Heart right ventricle (tissue), 16 donors: Measurements from ENCODE around the gene DOCK4. TPM values are rescaled to one million over a fixed set of nuclear protein-coding genes. Genes with fewer than 3 reads are reported as not detected.

Experiments used
- ATAC-seq, 8 donors: fragments of 200-7000 bp; cut with Tn5 transposase; one replicate each; pipeline ENCODE4 v1.9.1; 2020; ENCODE audit warnings: mild to moderate bottlenecking in 8 of 8, moderate library complexity in 8 of 8, moderate number of reproducible peaks in 1 of 8
- DNase-seq, 2 donors: peaks; one replicate each; pipeline ENCODE4 v3.0.0-alpha.2; 2020
- H3K27ac ChIP-seq, 10 donors: fragments of 200-600 bp; sonication (generic) in 2 of 10; one replicate each; pipeline versions ENCODE4 v1.5.0 to v1.8.0; 2020 to 2022; ENCODE audit warnings: mild to moderate bottlenecking in 3 of 10
- H3K27me3 ChIP-seq, 7 donors: fragments of 200-600 bp; one replicate each; pipeline ENCODE4 v1.8.0; 2021 to 2022; ENCODE audit warnings: mild to moderate bottlenecking in 2 of 7
- H3K36me3 ChIP-seq, 9 donors: fragments of 200-600 bp; sonication (generic) in 1 of 9; one replicate each; pipeline versions ENCODE4 v1.5.0 to v1.8.0; 2020 to 2022; ENCODE audit warnings: mild to moderate bottlenecking in 2 of 9
- H3K4me1 ChIP-seq, 9 donors: fragments of 200-600 bp; sonication (generic) in 1 of 9; one replicate each; pipeline versions ENCODE4 v1.5.0 to v1.8.0; 2020 to 2022; ENCODE audit warnings: mild to moderate bottlenecking in 4 of 9
- H3K4me3 ChIP-seq, 10 donors: fragments of 200-600 bp; sonication (generic) in 2 of 10; one replicate each; pipeline versions ENCODE4 v1.5.0 to v1.8.0; 2020 to 2022; ENCODE audit warnings: mild to moderate bottlenecking in 7 of 10, moderate library complexity in 2 of 10
- H3K9me3 ChIP-seq, 11 donors: fragments of 200-600 bp in 10 of 11; sonication (generic) in 2 of 11; one replicate each; pipeline versions ENCODE4 v1.5.0 to v1.8.0; 2013 to 2022; ENCODE audit warnings: mild to moderate bottlenecking in 2 of 11, control low read depth in 1 of 11, moderate library complexity in 1 of 11
- CTCF ChIP-seq, 9 donors: fragments of 200-600 bp; sonication (generic) in 2 of 9; IDR thresholded peaks; one replicate each; pipeline versions ENCODE4 v1.5.0 to v1.8.0; 2021 to 2022; ENCODE audit warnings: antibody characterized with exemption in 9 of 9, mild to moderate bottlenecking in 5 of 9, moderate library complexity in 1 of 9
- WGBS, 2 donors: extraction: QIAGEN DNeasy Blood & Tissue Kit; methylation state at CpG; one replicate each; pipeline ENCODE4 v1.1.7; 2013; ENCODE audit warnings: inconsistent platforms in 1 of 2; 5-methylcytosine and 5-hydroxymethylcytosine counted together
- intact Hi-C, 10 donors: fragments of 100-400 bp; cut with DNase I; formaldehyde crosslinking; loops; one replicate each; pipeline versions ENCODE4 v1.11.1 to v1.14.2; 2022
- polyA plus RNA-seq, 2 donors: library from polyadenylated mRNA; stranded (reverse); fragments of 200-250 nt; gene quantifications; one replicate each; pipeline ENCODE4 v1.2.3, GENCODE V29; 2013
- total RNA-seq, 10 donors: library from RNA; stranded (reverse); fragmentation: NEBNext Ultra II Directional in 3 of 10; extraction: Animal tissue kit (Norgen Biotek cat#: 25700) in 3 of 10; gene quantifications; one replicate each; pipeline versions ENCODE4 v1.2.1 to v1.2.4, GENCODE V29; 2021 to 2023
- donor health status: Arrhythmogenic right ventricular cardiomyopathy.
- donor health status: ischemic (EF 13 %, LVEDD 7.1; RV severe dilation, severe dysfunction).
- donor health status: healthy with polysubstance abuse.
- donor health status: DM: no; HTN: yes; CAD: no.
- donor health status: DM: no; HTN: no; CAD: no.
- donor health status: ischemic (EF 25% LVEDD 6.9; RV normal size, moderate dysfunction).
- donor health status: ischemic (EF 25% LVEDD 5.7; RV mildly dilated, moderate dysfunction).
- donor health status: healthy.
- donor health status: DM: yes; HTN: yes; CAD: no.
- donor health status: Ischemic cardiomyopathy.
- donor health status: ischemic (EF 35%, LVEDD 5.7; RV mildly dilated, moderate dysfunction).
- donor health status: nonischemic (EF 11% LVEDD 7.7; RV severe dilation, severe dysfunction).
- donor health status: DM: yes; HTN: yes; CAD: no.
- donor health status: PGD.
- donor health status: ischemic (EF 29% LVEDD 5.4; RV normal size, mild dysfunction).
- donor health status: nonischemic (EF 23%, LVEDD 6.1; RV moderate dilation, normal function).

DOCK4 gene
- total and polyA plus RNA-seq, 12 donors = 2.6 to 26.8 (median 14.7) TPM

GRCh38 chr7:111869280-111869679 lies 336.9 kb downstream of the DOCK4 start:
- H3K4me1 ChIP-seq = peaks cover 4 to 42% (median 15%) of the 10 kb centered on the region in 9 donors
- DNase-seq (no peak), ATAC-seq (no peak)
- H3K36me3 ChIP-seq = peaks cover 0 to 66% (median 0%) of the 10 kb centered on the region in 9 donors
- no peak overlapping the region for H3K27ac ChIP-seq
- no peak overlapping the region for H3K4me3 ChIP-seq
- WGBS, 2 donors = 51 to 72% methylated on average over 3 of the region's 3 CpGs
- TF ChIP-seq CTCF (IDR thresholded peaks at IDR 0.05) = no peak
- no peaks in the 10 kb centered on the region for H3K9me3 ChIP-seq
- intact Hi-C loops = loop anchor here in 1 of 10 donors (10.0 kb wide), 1 partner anchor 336 kb away; the partner anchor contains the start of genes DOCK4 and ZNF277
- no peaks in the 10 kb centered on the region for H3K27me3 ChIP-seq

- TF ChIP-seq CTCF (IDR thresholded peaks at IDR 0.05) = no peak
- intact Hi-C loops = loop anchor here in 2 of 10 donors (2.0 to 10.0 kb wide), 2 partner anchors 81 to 337 kb away; partner anchors contain the start of genes DOCK4 (in 1 of the 2) and ZNF277 (in 1 of the 2)
- Histone ChIP-seq H3K9me3 (no peaks in the 10 kb centered on the region), H3K4me1 (peaks cover 0 to 24% (median 5%) of the 10 kb centered on the region in 9 donors), H3K27ac (peak overlapping the region in 4 of 10 donors; percentile 5 to 62 (median 28)), H3K36me3 (peaks cover 0 to 76% (median 2%) of the 10 kb centered on the region in 9 donors), H3K4me3 (no peak overlapping the region), H3K27me3 (no peaks in the 10 kb centered on the region)
- 62 to 66% methylated on average over 5 of the region's 5 CpGs for WGBS, 2 donors
- DNase-seq = no peak
- ATAC-seq = peak in 4 of 8 donors; percentile 25 to 46 (median 38)
Measured at GRCh38 chr7:111867348-111867931, 338.8 kb downstream of the DOCK4 start.

GRCh38 chr7:111866787-111867186 lies 339.4 kb downstream of the DOCK4 start:
- H3K27me3 ChIP-seq = no peaks in the 10 kb centered on the region
- peaks cover 0 to 19% (median 5%) of the 10 kb centered on the region in 9 donors for H3K4me1 ChIP-seq
- no peak for DNase-seq
- 84 to 86% methylated on average over 2 of the region's 2 CpGs for WGBS, 2 donors
- TF ChIP-seq CTCF (IDR thresholded peaks at IDR 0.05) = no peak
- no peak overlapping the region for H3K4me3 ChIP-seq
- intact Hi-C loops = loop anchor here in 2 of 10 donors (2.0 to 10.0 kb wide), 2 partner anchors 80 to 338 kb away; partner anchors contain the start of genes DOCK4 (in 1 of the 2) and ZNF277 (in 1 of the 2)
- H3K9me3 ChIP-seq = no peaks in the 10 kb centered on the region
- H3K27ac ChIP-seq = peak overlapping the region in 3 of 10 donors; percentile 5 to 62 (median 43)
- peak in 1 of 8 donors; percentile 17 for ATAC-seq
- H3K36me3 ChIP-seq = peaks cover 0 to 80% (median 3%) of the 10 kb centered on the region in 9 donors

GRCh38 chr7:111865430-111865829 lies 340.8 kb downstream of the DOCK4 start:
- no peak for TF ChIP-seq CTCF (IDR thresholded peaks at IDR 0.05)
- no peak overlapping the region for H3K4me3 ChIP-seq
- peaks cover 0 to 19% (median 5%) of the 10 kb centered on the region in 9 donors for H3K4me1 ChIP-seq
- peaks cover 0 to 81% (median 7%) of the 10 kb centered on the region in 9 donors for H3K36me3 ChIP-seq
- DNase-seq (no peak), ATAC-seq (peak in 1 of 8 donors; percentile 33)
- no peaks in the 10 kb centered on the region for H3K9me3 ChIP-seq
- intact Hi-C loops = loop anchor here in 1 of 10 donors (10.0 kb wide), 1 partner anchor 339 kb away; the partner anchor contains the start of genes DOCK4 and ZNF277
- H3K27me3 ChIP-seq = no peaks in the 10 kb centered on the region
- WGBS, 2 donors = 45 to 58% methylated on average over 1 of the region's 1 CpG
- no peak overlapping the region for H3K27ac ChIP-seq
